HCT116 (cell line): ENCODE measurements around the gene SLC17A4. TPM values are rescaled to one million over a fixed set of nuclear protein-coding genes. Genes with fewer than 3 reads are reported as not detected.

ENCODE experiments used
- ATAC-seq: fragments of 200-7000 bp; cut with Tn5 transposase; 2 replicates; pipeline ENCODE4 v1.9.1; 2020; ENCODE audit warnings: mild to moderate bottlenecking, moderate library complexity
- BruUV-seq: library from RNA; stranded (reverse); fragments of 400-500 nt; replicated peaks from 2 replicates; lab custom pipeline; 2021; lab: Mats Ljungman, UMichigan
- CTCF ChIA-PET: fragments of 300-600 bp; sonication (Branson Sonifier 250); formaldehyde crosslinking; loops from one replicate; lab custom pipeline; 2021; ENCODE audit warnings: antibody characterized with exemption; lab: Charles Lee
- POLR2A ChIA-PET: fragments of 300-600, 350-600 bp; sonication (Branson Sonifier 250); formaldehyde crosslinking; loops from one replicate; lab custom pipeline; 2021; ENCODE audit warnings: antibody characterized with exemption; lab: Charles Lee
- RAD21 ChIA-PET, 2 experiments: fragments of 300-600 bp; sonication (Branson Sonifier 250); formaldehyde crosslinking; loops; one replicate each; lab custom pipeline; 2023; ENCODE audit warnings: low total read pairs in 2 of 2; ENCODE audit not compliant: uncharacterized antibody in 2 of 2, unreplicated experiment in 2 of 2, low non-redundant PET in 1 of 2; lab: Charles Lee
- DNase-seq: peaks from one replicate; pipeline ENCODE4 v3.0.0-alpha.2; 2010; ENCODE audit warnings: low read depth, low spot score
- H2AFZ ChIP-seq: fragments of 200-600 bp; shearing (Covaris generic), sonication (generic); 2 replicates; pipeline ENCODE4 v1.6.1; 2017; ENCODE audit warnings: low read depth, mixed run types, mixed read lengths, antibody characterized with exemption, low read length; ENCODE audit not compliant: poor library complexity, severe bottlenecking
- H3K27ac ChIP-seq: 2 replicates; pipeline ENCODE4 v1.5.1; 2012; ENCODE audit warnings: low read depth, low read length
- H3K27me3 ChIP-seq: fragments of 200-600 bp; sonication (generic); 2 replicates; pipeline ENCODE4 v1.6.1; 2016; ENCODE audit warnings: mixed run types, low read length, mixed read lengths; ENCODE audit not compliant: insufficient read depth
- H3K36me3 ChIP-seq, 2 experiments: fragments of 200-500 bp in 1 of 2; fragments of 200-600 bp in 1 of 2; sonication (Bioruptor generic) in 1 of 2; sonication (generic) in 1 of 2; 2 replicates each; pipeline versions ENCODE4 v1.5.1 to v1.6.1; 2014 to 2016; ENCODE audit warnings: low read length in 2 of 2, inconsistent platforms in 1 of 2, mixed read lengths in 1 of 2, mixed run types in 1 of 2; ENCODE audit not compliant: insufficient read depth in 2 of 2, control insufficient read depth in 1 of 2
- H3K4me1 ChIP-seq, 2 experiments: fragments of 200-600 bp in 1 of 2; sonication (generic) in 1 of 2; 2 replicates each; pipeline versions ENCODE4 v1.5.1 to v1.6.1; 2012 to 2017; ENCODE audit warnings: low read length in 2 of 2, inconsistent platforms in 1 of 2, mild to moderate bottlenecking in 1 of 2, mixed read lengths in 1 of 2, mixed run types in 1 of 2, moderate library complexity in 1 of 2; ENCODE audit not compliant: insufficient read depth in 2 of 2, control insufficient read depth in 1 of 2
- H3K4me2 ChIP-seq: fragments of 200-600 bp; sonication (generic); 2 replicates; pipeline ENCODE4 v1.6.1; 2017; ENCODE audit warnings: mixed run types, low read length, mixed read lengths
- H3K4me3 ChIP-seq, 2 experiments: fragments of 200-600 bp in 1 of 2; sonication (generic) in 1 of 2; replicated peaks in 1 of 2; 2 replicates each; pipeline ENCODE4 v1.5.1; 2011 to 2016; ENCODE audit warnings: low read length in 2 of 2, control low read depth in 1 of 2, low read depth in 1 of 2, mild to moderate bottlenecking in 1 of 2, mixed read lengths in 1 of 2, mixed run types in 1 of 2
- H3K79me2 ChIP-seq: fragments of 200-600 bp; sonication (generic); 2 replicates; pipeline ENCODE4 v1.6.1; 2017; ENCODE audit warnings: mild to moderate bottlenecking, mixed run types, low read length, moderate library complexity, mixed read lengths; ENCODE audit not compliant: insufficient read depth
- H3K9ac ChIP-seq: fragments of 200-600 bp; sonication (generic); 2 replicates; pipeline ENCODE4 v1.6.1; 2016; ENCODE audit warnings: low read length, mixed read lengths
- H3K9me2 ChIP-seq: fragments of 200-600 bp; sonication (generic), shearing (Covaris generic); 2 replicates; pipeline ENCODE4 v1.6.1; 2017; ENCODE audit warnings: mixed run types, mild to moderate bottlenecking, moderate library complexity; ENCODE audit not compliant: insufficient read depth
- H3K9me3 ChIP-seq, 2 experiments: fragments of 200-500 bp in 1 of 2; fragments of 200-600 bp in 1 of 2; sonication (Bioruptor generic) in 1 of 2; sonication (generic) in 1 of 2; 2 replicates each; pipeline ENCODE4 v1.6.1; 2014 to 2017; ENCODE audit warnings: low read length in 2 of 2, mixed read lengths in 2 of 2, inconsistent platforms in 1 of 2, low read depth in 1 of 2, mild to moderate bottlenecking in 1 of 2, mixed run types in 1 of 2, moderate library complexity in 1 of 2; ENCODE audit not compliant: control insufficient read depth in 1 of 2, insufficient read depth in 1 of 2
- H4K20me1 ChIP-seq: fragments of 200-600 bp; sonication (generic), shearing (Covaris generic); 2 replicates; pipeline ENCODE4 v1.6.1; 2017; ENCODE audit warnings: mixed run types, mild to moderate bottlenecking, moderate library complexity; ENCODE audit not compliant: insufficient read depth
- CTCF ChIP-seq, 3 experiments: fragments of 200-600 bp in 1 of 3; sonication (generic) in 1 of 3; IDR thresholded peaks in 2 of 3; conservative IDR thresholded peaks in 1 of 3; 2 replicates each; pipeline ENCODE4 v1.5.1; 2012 to 2017; ENCODE audit warnings: low read depth in 2 of 3, low read length in 2 of 3, antibody characterized with exemption in 1 of 3, borderline replicate concordance in 1 of 3, control low read depth in 1 of 3, mild to moderate bottlenecking in 1 of 3, mixed read lengths in 1 of 3, mixed run types in 1 of 3, moderate library complexity in 1 of 3; ENCODE audit not compliant: insufficient read depth in 1 of 3
- ELF1 ChIP-seq: IDR thresholded peaks from 2 replicates; pipeline ENCODE4 v1.6.1; 2012; ENCODE audit warnings: low read depth, borderline replicate concordance
- RAD21 ChIP-seq: IDR thresholded peaks from 2 replicates; pipeline ENCODE4 v1.6.1; 2012; ENCODE audit warnings: low read depth, mild to moderate bottlenecking
- REST ChIP-seq: IDR thresholded peaks from 2 replicates; pipeline ENCODE4 v1.6.1; 2012; ENCODE audit warnings: low read depth
- intact Hi-C: fragments of 100-400 bp; cut with micrococcal nuclease; formaldehyde crosslinking; loops from 2 replicates; pipeline ENCODE4 v1.10.0; 2022
- total RNA-seq: library from RNA; stranded (reverse); gene quantifications from one replicate; pipeline ENCODE4 v1.2.1, GENCODE V29; 2021; ENCODE audit not compliant: unreplicated experiment

Gene SLC17A4
- total RNA-seq, 1 experiment from 2014 or later: not detected

GRCh38 chr6:25749837-25750236 is 4.7 kb upstream of the SLC17A4 start:
- H3K36me3 ChIP-seq: no peaks in the 10 kb centered on the region
- H3K9me3 ChIP-seq: no peaks in the 10 kb centered on the region
- no peak for ATAC-seq
- ChIA-PET RAD21 (no interaction called here), CTCF (no interaction called here), POLR2A (interaction anchor here (0.7 kb wide), 1 partner anchor 17 kb away, joined by 4 read pairs; no protein-coding TSS in a partner anchor)
- H4K20me1 ChIP-seq: no peaks in the 10 kb centered on the region
- no TSS peak for BruUV-seq
- intact Hi-C loops: no loop called here
- H3K27ac ChIP-seq: no peak overlapping the region
- no peak overlapping the region for H3K4me3 ChIP-seq
- DNase-seq: no peak
- no peak overlapping the region for H3K4me2 ChIP-seq
- TF ChIP-seq ELF1 (no peak), REST (no peak), RAD21 (no peak), CTCF (IDR thresholded peaks at IDR 0.05 in 2 of 3, conservative IDR thresholded peaks at IDR 0.05 in 1 of 3; ENCODE audit: borderline replicate concordance in 1 of 3, insufficient read depth in 1 of 3, low read depth in 2 of 3, low read length in 2 of 3) (no peak)
- no peaks in the 10 kb centered on the region for H3K9me2 ChIP-seq
- no peak overlapping the region for H2AFZ ChIP-seq
- no peak overlapping the region for H3K9ac ChIP-seq
- H3K79me2 ChIP-seq: no peaks in the 10 kb centered on the region
- no peaks in the 10 kb centered on the region for H3K4me1 ChIP-seq
- no peaks in the 10 kb centered on the region for H3K27me3 ChIP-seq
